ENCODE results near the gene EFHB.

EFHB gene

GRCh38 chr3:19967812-19968211 is 33.8 kb upstream of the EFHB start:
- H3K9me2 ChIP-seq (replicated peaks; ENCODE audit: control insufficient read depth, low read length): no peaks in the 10 kb centered on the region
- peaks cover 17% of the 10 kb centered on the region for H3K36me3 ChIP-seq (ENCODE audit: control insufficient read depth, low read length)
- H3K4me3 ChIP-seq (ENCODE audit: low read length): no peak overlapping the region
- no peaks in the 10 kb centered on the region for H3K27me3 ChIP-seq (ENCODE audit: control insufficient read depth, low read length)
- peaks cover 4% of the 10 kb centered on the region; the same call in 1 of the 2 replicates for H3K4me1 ChIP-seq (ENCODE audit: control insufficient read depth, low read length)
- no peak overlapping the region for H3K27ac ChIP-seq (ENCODE audit: low read depth, low read length)
- H3F3A ChIP-seq (ENCODE audit: control insufficient read depth, insufficient read depth): no peaks in the 10 kb centered on the region
- H4K20me1 ChIP-seq (ENCODE audit: control insufficient read depth, insufficient read depth, low read depth, low read length): 0 out of 2 replicates have a peak, but pooled peaks cover 3% of the 10 kb centered on the region
- H3K79me2 ChIP-seq (ENCODE audit: control insufficient read depth, low read length): peaks cover 94% of the 10 kb centered on the region
- TF ChIP-seq, protein P1, sequence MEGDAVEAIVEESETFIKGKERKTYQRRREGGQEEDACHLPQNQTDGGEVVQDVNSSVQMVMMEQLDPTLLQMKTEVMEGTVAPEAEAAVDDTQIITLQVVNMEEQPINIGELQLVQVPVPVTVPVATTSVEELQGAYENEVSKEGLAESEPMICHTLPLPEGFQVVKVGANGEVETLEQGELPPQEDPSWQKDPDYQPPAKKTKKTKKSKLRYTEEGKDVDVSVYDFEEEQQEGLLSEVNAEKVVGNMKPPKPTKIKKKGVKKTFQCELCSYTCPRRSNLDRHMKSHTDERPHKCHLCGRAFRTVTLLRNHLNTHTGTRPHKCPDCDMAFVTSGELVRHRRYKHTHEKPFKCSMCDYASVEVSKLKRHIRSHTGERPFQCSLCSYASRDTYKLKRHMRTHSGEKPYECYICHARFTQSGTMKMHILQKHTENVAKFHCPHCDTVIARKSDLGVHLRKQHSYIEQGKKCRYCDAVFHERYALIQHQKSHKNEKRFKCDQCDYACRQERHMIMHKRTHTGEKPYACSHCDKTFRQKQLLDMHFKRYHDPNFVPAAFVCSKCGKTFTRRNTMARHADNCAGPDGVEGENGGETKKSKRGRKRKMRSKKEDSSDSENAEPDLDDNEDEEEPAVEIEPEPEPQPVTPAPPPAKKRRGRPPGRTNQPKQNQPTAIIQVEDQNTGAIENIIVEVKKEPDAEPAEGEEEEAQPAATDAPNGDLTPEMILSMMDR (IDR thresholded peaks at IDR 0.05; ENCODE audit: low read depth, low read length, poor library complexity, severe bottlenecking): no peak
- TF ChIP-seq EZH2phosphoT487 (IDR thresholded peaks at IDR 0.05; ENCODE audit: borderline replicate concordance, low read length): no peak
- no peaks in the 10 kb centered on the region for H3K9me3 ChIP-seq (ENCODE audit: control insufficient read depth, insufficient read depth, low read length)
- H3K4me2 ChIP-seq (ENCODE audit: low read length): no peak overlapping the region

- Histone ChIP-seq H3K4me1 (ENCODE audit: control insufficient read depth, low read length) (peaks cover 4% of the 10 kb centered on the region; the same call in 1 of the 2 replicates), H3K79me2 (ENCODE audit: control insufficient read depth, low read length) (peaks cover 94% of the 10 kb centered on the region), H3K9me2 (replicated peaks; ENCODE audit: control insufficient read depth, low read length) (no peaks in the 10 kb centered on the region), H3K27me3 (ENCODE audit: control insufficient read depth, low read length) (no peaks in the 10 kb centered on the region), H4K20me1 (ENCODE audit: control insufficient read depth, insufficient read depth, low read depth, low read length) (0 out of 2 replicates have a peak, but pooled peaks cover 3% of the 10 kb centered on the region), H3K9me3 (ENCODE audit: control insufficient read depth, insufficient read depth, low read length) (no peaks in the 10 kb centered on the region), H3F3A (ENCODE audit: control insufficient read depth, insufficient read depth) (no peaks in the 10 kb centered on the region), H3K27ac (ENCODE audit: low read depth, low read length) (no peak overlapping the region), H3K4me2 (ENCODE audit: low read length) (no peak overlapping the region), H3K4me3 (ENCODE audit: low read length) (no peak overlapping the region), H3K36me3 (ENCODE audit: control insufficient read depth, low read length) (peaks cover 17% of the 10 kb centered on the region)
- TF ChIP-seq EZH2phosphoT487 (IDR thresholded peaks at IDR 0.05; ENCODE audit: borderline replicate concordance, low read length): no peak
- TF ChIP-seq, protein P1 (IDR thresholded peaks at IDR 0.05; ENCODE audit: low read depth, low read length, poor library complexity, severe bottlenecking): no peak
These were observed 33.2 kb upstream of the EFHB start for GRCh38 chr3:19967208-19967607.

DNA sequence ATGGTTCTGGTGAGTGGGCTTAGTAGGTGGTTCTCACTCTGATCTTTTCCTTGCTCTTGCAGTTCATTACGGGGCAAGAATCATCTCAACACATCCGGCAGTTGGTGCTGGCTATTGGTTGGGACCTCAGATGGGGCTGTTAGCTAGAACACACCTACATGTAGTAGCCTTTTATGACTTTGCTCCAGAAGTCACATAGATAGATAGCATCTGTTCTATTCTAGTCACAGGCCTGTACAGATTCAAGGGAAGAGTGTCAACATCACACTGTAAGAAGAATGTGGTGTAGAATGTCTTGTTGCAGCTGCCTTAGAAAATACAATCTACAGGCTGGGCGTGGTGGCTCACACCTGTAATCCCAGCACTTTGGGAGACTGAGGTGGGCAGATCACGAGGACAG is 27.9 kb upstream of the EFHB start:
- H3K4me1 ChIP-seq (ENCODE audit: control insufficient read depth, low read length): no peaks in the 10 kb centered on the region
- TF ChIP-seq, protein P1 (IDR thresholded peaks at IDR 0.05; ENCODE audit: low read depth, low read length, poor library complexity, severe bottlenecking): no peak
- no peak for TF ChIP-seq EZH2phosphoT487 (IDR thresholded peaks at IDR 0.05; ENCODE audit: borderline replicate concordance, low read length)
- no peaks in the 10 kb centered on the region for H3K9me2 ChIP-seq (replicated peaks; ENCODE audit: control insufficient read depth, low read length)
- peaks cover 96% of the 10 kb centered on the region for H3K79me2 ChIP-seq (ENCODE audit: control insufficient read depth, low read length)
- no peaks in the 10 kb centered on the region for H4K20me1 ChIP-seq (ENCODE audit: control insufficient read depth, insufficient read depth, low read depth, low read length)
- no peak overlapping the region for H3K4me2 ChIP-seq (ENCODE audit: low read length)
- H3K9me3 ChIP-seq (ENCODE audit: control insufficient read depth, insufficient read depth, low read length): no peaks in the 10 kb centered on the region
- H3K36me3 ChIP-seq (ENCODE audit: control insufficient read depth, low read length): peaks cover 18% of the 10 kb centered on the region
- peaks cover 2% of the 10 kb centered on the region; the same call in 1 of the 2 replicates for H3F3A ChIP-seq (ENCODE audit: control insufficient read depth, insufficient read depth)
- H3K27ac ChIP-seq (ENCODE audit: low read depth, low read length): no peak overlapping the region
- H3K27me3 ChIP-seq (ENCODE audit: control insufficient read depth, low read length): no peaks in the 10 kb centered on the region
- H3K4me3 ChIP-seq (ENCODE audit: low read length): no peak overlapping the region
